Osteocyte (in vitro differentiated cells): Measurements from ENCODE around the gene PWP2. TPM values are rescaled to one million over a fixed set of nuclear protein-coding genes. Genes with fewer than 3 reads are reported as not detected.

Experiments used
- DNase-seq: peaks from one replicate; pipeline ENCODE4 v3.0.0; 2021; ENCODE audit warnings: mixed read lengths; ENCODE audit not compliant: unreplicated experiment; ENCODE audit errors: extremely low spot score
- H3K27ac Mint-ChIP-seq: one replicate; pipeline ENCODE4 v1.8.0; 2021; ENCODE audit warnings: mild to moderate bottlenecking, mixed read lengths; ENCODE audit not compliant: unreplicated experiment
- H3K27me3 Mint-ChIP-seq: one replicate; pipeline ENCODE4 v1.8.0; 2021; ENCODE audit warnings: mixed read lengths; ENCODE audit not compliant: unreplicated experiment
- H3K36me3 Mint-ChIP-seq: one replicate; pipeline ENCODE4 v1.8.0; 2021; ENCODE audit warnings: mixed read lengths; ENCODE audit not compliant: unreplicated experiment
- H3K4me1 Mint-ChIP-seq: one replicate; pipeline ENCODE4 v1.8.0; 2021; ENCODE audit warnings: mixed read lengths; ENCODE audit not compliant: unreplicated experiment
- H3K4me3 Mint-ChIP-seq: one replicate; pipeline ENCODE4 v1.8.0; 2021; ENCODE audit warnings: mild to moderate bottlenecking, moderate library complexity, mixed read lengths; ENCODE audit not compliant: unreplicated experiment
- H3K9me3 Mint-ChIP-seq: one replicate; pipeline ENCODE4 v1.8.0; 2021; ENCODE audit warnings: mixed read lengths; ENCODE audit not compliant: unreplicated experiment
- CTCF ChIP-seq: fragments of 200-600 bp; sonication (generic); IDR thresholded peaks from 2 replicates; pipeline ENCODE4 v1.5.0; 2021; ENCODE audit warnings: antibody characterized with exemption, mild to moderate bottlenecking, moderate library complexity
- total RNA-seq: library from RNA; stranded (reverse); gene quantifications from 2 replicates; pipeline ENCODE4 v1.2.1, GENCODE V29; 2021

The PWP2 gene
- total RNA-seq, 1 donor from 2014 or later: 0.75 TPM

- no peaks in the 10 kb centered on the region for H3K9me3 Mint-ChIP-seq
- peaks cover 40% of the 10 kb centered on the region for H3K36me3 Mint-ChIP-seq
- H3K27me3 Mint-ChIP-seq: no peaks in the 10 kb centered on the region
- no peaks in the 10 kb centered on the region for H3K4me1 Mint-ChIP-seq
- H3K4me3 Mint-ChIP-seq: no peak overlapping the region
- no peak for DNase-seq
- no peak overlapping the region for H3K27ac Mint-ChIP-seq
- TF ChIP-seq CTCF: no peak
Observed at GRCh38 chr21:44076316-44076715, 30.9 kb upstream of the PWP2 start.

- H3K27me3 Mint-ChIP-seq: no peaks in the 10 kb centered on the region
- TF ChIP-seq CTCF: no peak
- H3K27ac Mint-ChIP-seq: no peak overlapping the region
- no peaks in the 10 kb centered on the region for H3K4me1 Mint-ChIP-seq
- peaks cover 57% of the 10 kb centered on the region for H3K36me3 Mint-ChIP-seq
- H3K9me3 Mint-ChIP-seq: no peaks in the 10 kb centered on the region
- H3K4me3 Mint-ChIP-seq: no peak overlapping the region
- no peak for DNase-seq
Observed at GRCh38 chr21:44078411-44078981, 28.7 kb upstream of the PWP2 start.

GRCh38 chr21:44079446-44079845 is 27.8 kb upstream of the PWP2 start:
- H3K4me1 Mint-ChIP-seq: no peaks in the 10 kb centered on the region
- no peak overlapping the region for H3K4me3 Mint-ChIP-seq
- no peak for TF ChIP-seq CTCF
- no peak overlapping the region for H3K27ac Mint-ChIP-seq
- H3K9me3 Mint-ChIP-seq: no peaks in the 10 kb centered on the region
- H3K27me3 Mint-ChIP-seq: no peaks in the 10 kb centered on the region
- H3K36me3 Mint-ChIP-seq: peaks cover 59% of the 10 kb centered on the region
- no peak for DNase-seq

- Mint-ChIP-seq H3K36me3 (peaks cover 57% of the 10 kb centered on the region), H3K4me3 (no peak overlapping the region), H3K4me1 (no peaks in the 10 kb centered on the region), H3K27ac (peak overlapping the region; percentile 27), H3K27me3 (no peaks in the 10 kb centered on the region), H3K9me3 (no peaks in the 10 kb centered on the region)
- DNase-seq: no peak
- TF ChIP-seq CTCF: no peak
Observed at GRCh38 chr21:44079846-44080245, 27.4 kb upstream of the PWP2 start.

- no peak for DNase-seq
- H3K27ac Mint-ChIP-seq: no peak overlapping the region
- no peaks in the 10 kb centered on the region for H3K4me1 Mint-ChIP-seq
- H3K27me3 Mint-ChIP-seq: no peaks in the 10 kb centered on the region
- no peak overlapping the region for H3K4me3 Mint-ChIP-seq
- H3K36me3 Mint-ChIP-seq: peaks cover 53% of the 10 kb centered on the region
- no peak for TF ChIP-seq CTCF
- H3K9me3 Mint-ChIP-seq: no peaks in the 10 kb centered on the region
Observed at GRCh38 chr21:44082648-44083440, 24.4 kb upstream of the PWP2 start.
